H1 (cell line): ENCODE measurements around the gene PSD2. TPM values are rescaled to one million over a fixed set of nuclear protein-coding genes. Genes with fewer than 3 reads are reported as not detected.

Source experiments
- CTCF ChIA-PET: fragments of 300-600 bp; sonication (Branson Sonifier 250); formaldehyde crosslinking; loops from one replicate; lab custom pipeline; 2021; ENCODE audit not compliant: partially characterized antibody; lab: Charles Lee
- POLR2A ChIA-PET: fragments of 300-600 bp; sonication (Branson Sonifier 250); formaldehyde crosslinking; loops from one replicate; lab custom pipeline; 2021; ENCODE audit warnings: inconsistent platforms; ENCODE audit not compliant: partially characterized antibody; lab: Charles Lee
- DNase-seq, 2 experiments: peaks; one replicate each; pipeline versions ENCODE4 v3.0.0 to v3.0.0-alpha.2; 2010 to 2022; ENCODE audit warnings: low spot score in 2 of 2, low read depth in 1 of 2, mixed read lengths in 1 of 2
- FAIRE-seq: peaks from 2 replicates; lab custom pipeline; 2011; peaks lifted over from hg19 to GRCh38; lab: Jason Lieb, UNC
- H2AFZ ChIP-seq: 2 replicates; pipeline ENCODE4 v1.8.1; 2012; ENCODE audit warnings: low read length, inconsistent platforms
- H2AK5ac ChIP-seq: 2 replicates; pipeline ENCODE4 v1.6.1; 2013; ENCODE audit warnings: low read depth, low read length
- H2BK120ac ChIP-seq: replicated peaks from 2 replicates; pipeline ENCODE3; 2013; ENCODE audit warnings: low read depth, low read length, inconsistent platforms
- H2BK12ac ChIP-seq: 2 replicates; pipeline ENCODE4 v1.6.1; 2013; ENCODE audit warnings: low read depth, low read length
- H2BK15ac ChIP-seq: 2 replicates; pipeline ENCODE4 v1.6.1; 2013; ENCODE audit warnings: low read length
- H2BK20ac ChIP-seq: 2 replicates; pipeline ENCODE4 v1.6.1; 2013; ENCODE audit warnings: low read length
- H2BK5ac ChIP-seq: 2 replicates; pipeline ENCODE4 v1.6.1; 2013; ENCODE audit warnings: low read depth, low read length
- H3K14ac ChIP-seq: 2 replicates; pipeline ENCODE4 v1.6.1; 2013; ENCODE audit warnings: inconsistent platforms; ENCODE audit not compliant: insufficient read length
- H3K18ac ChIP-seq: 2 replicates; pipeline ENCODE4 v1.6.1; 2013; ENCODE audit warnings: low read length; ENCODE audit errors: extremely low read depth
- H3K23ac ChIP-seq: 2 replicates; pipeline ENCODE4 v1.6.1; 2013; ENCODE audit warnings: inconsistent platforms; ENCODE audit not compliant: insufficient read length
- H3K23me2 ChIP-seq: 2 replicates; pipeline ENCODE4 v1.6.1; 2013; ENCODE audit warnings: low read depth, low read length
- H3K27ac ChIP-seq: 2 replicates; pipeline ENCODE4 v1.6.1; 2011; ENCODE audit warnings: low read depth, low read length, inconsistent platforms
- H3K27me3 ChIP-seq, 4 experiments: replicated peaks in 1 of 4; 1 replicate in 1 of 4; 2 replicates in 3 of 4; pipeline versions ENCODE4 v1.6.1 to v1.8.1; 2011 to 2013; ENCODE audit warnings: low read length in 3 of 4, mild to moderate bottlenecking in 3 of 4, inconsistent platforms in 2 of 4, mixed read lengths in 2 of 4, moderate library complexity in 1 of 4; ENCODE audit not compliant: control insufficient read depth in 3 of 4, insufficient read depth in 3 of 4; ENCODE audit errors: extremely low read depth in 1 of 4
- H3K36me3 ChIP-seq, 4 experiments: 2 replicates each; pipeline versions ENCODE4 v1.6.1 to v1.8.1; 2011 to 2013; ENCODE audit warnings: mild to moderate bottlenecking in 4 of 4, low read length in 3 of 4, moderate library complexity in 2 of 4, control low read depth in 1 of 4, inconsistent platforms in 1 of 4; ENCODE audit not compliant: insufficient read depth in 4 of 4, control insufficient read depth in 2 of 4
- H3K4ac ChIP-seq: replicated peaks from 2 replicates; pipeline ENCODE3; 2013; ENCODE audit warnings: low read length, low read depth, mixed read lengths, inconsistent platforms; ENCODE audit not compliant: insufficient read length
- H3K4me1 ChIP-seq, 4 experiments: replicated peaks in 1 of 4; 1 replicate in 1 of 4; 2 replicates in 3 of 4; pipeline versions ENCODE4 v1.6.1 to v1.8.1; 2011 to 2013; ENCODE audit warnings: low read length in 3 of 4, inconsistent platforms in 2 of 4, mixed read lengths in 1 of 4; ENCODE audit not compliant: insufficient read depth in 4 of 4, control insufficient read depth in 3 of 4
- H3K4me2 ChIP-seq, 2 experiments: 2 replicates each; pipeline versions ENCODE4 v1.6.1 to v1.8.1; 2011 to 2013; ENCODE audit warnings: low read depth in 2 of 2, low read length in 2 of 2, control low read depth in 1 of 2, inconsistent platforms in 1 of 2, mild to moderate bottlenecking in 1 of 2; ENCODE audit not compliant: insufficient read depth in 1 of 2
- H3K4me3 ChIP-seq, 4 experiments: fragments of 200-600, 300-600 bp in 1 of 4; sonication (generic), shearing (Covaris generic), sonication (Bioruptor Twin) in 1 of 4; 2 replicates each; pipeline versions ENCODE4 v1.5.1 to v1.8.1; 2011 to 2016; ENCODE audit warnings: low read length in 4 of 4, low read depth in 3 of 4, control low read depth in 2 of 4, inconsistent platforms in 2 of 4, mild to moderate bottlenecking in 2 of 4, mixed read lengths in 1 of 4, moderate library complexity in 1 of 4; ENCODE audit not compliant: insufficient read depth in 2 of 4; ENCODE audit errors: extremely low read depth in 1 of 4
- H3K56ac ChIP-seq: replicated peaks from 2 replicates; pipeline ENCODE3; 2013; ENCODE audit warnings: low read depth, mild to moderate bottlenecking, mixed read lengths, low read length, inconsistent platforms; ENCODE audit not compliant: insufficient read length
- H3K79me1 ChIP-seq: 2 replicates; pipeline ENCODE4 v1.6.1; 2013; ENCODE audit warnings: low read depth, low read length, control low read depth
- H3K79me2 ChIP-seq, 2 experiments: 2 replicates each; pipeline versions ENCODE4 v1.6.1 to v1.8.1; 2012 to 2013; ENCODE audit warnings: low read length in 2 of 2, mild to moderate bottlenecking in 2 of 2, inconsistent platforms in 1 of 2; ENCODE audit not compliant: insufficient read depth in 2 of 2, control insufficient read depth in 1 of 2
- H3K9ac ChIP-seq, 4 experiments: replicated peaks in 1 of 4; 1 replicate in 1 of 4; 2 replicates in 3 of 4; pipeline versions ENCODE4 v1.6.1 to v1.8.1; 2011 to 2013; ENCODE audit warnings: low read depth in 3 of 4, low read length in 3 of 4, control low read depth in 2 of 4, mild to moderate bottlenecking in 2 of 4, moderate library complexity in 2 of 4, inconsistent platforms in 1 of 4; ENCODE audit errors: extremely low read depth in 1 of 4
- H3K9me3 ChIP-seq, 2 experiments: 2 replicates each; pipeline versions ENCODE4 v1.6.1 to v1.8.1; 2012 to 2013; ENCODE audit warnings: mild to moderate bottlenecking in 2 of 2, moderate library complexity in 2 of 2, control low read depth in 1 of 2, inconsistent platforms in 1 of 2, low read depth in 1 of 2, low read length in 1 of 2, mixed read lengths in 1 of 2; ENCODE audit not compliant: insufficient read depth in 2 of 2
- H4K20me1 ChIP-seq, 2 experiments: replicated peaks in 1 of 2; 2 replicates each; pipeline versions ENCODE3 to v1.8.1; 2011 to 2013; ENCODE audit warnings: inconsistent platforms in 2 of 2, low read length in 2 of 2, mild to moderate bottlenecking in 1 of 2; ENCODE audit not compliant: insufficient read depth in 2 of 2, control insufficient read depth in 1 of 2
- H4K5ac ChIP-seq: 2 replicates; pipeline ENCODE4 v1.6.1; 2013; ENCODE audit warnings: low read length, low read depth, mixed read lengths, inconsistent platforms; ENCODE audit not compliant: insufficient read length
- H4K8ac ChIP-seq: 2 replicates; pipeline ENCODE4 v1.8.0; 2013; ENCODE audit warnings: mild to moderate bottlenecking, moderate library complexity, low read length, inconsistent platforms; ENCODE audit not compliant: insufficient read depth; ENCODE audit errors: extremely low read depth
- H4K91ac ChIP-seq: replicated peaks from 2 replicates; pipeline ENCODE3; 2013; ENCODE audit warnings: low read length, mixed read lengths, inconsistent platforms; ENCODE audit not compliant: insufficient read length
- BACH1 ChIP-seq: IDR thresholded peaks from 2 replicates; pipeline ENCODE4 v1.6.1; 2012; ENCODE audit warnings: low read length, improper control_type of control experiment
- BRCA1 ChIP-seq: IDR thresholded peaks from 2 replicates; pipeline ENCODE4 v1.6.1; 2012; ENCODE audit warnings: low read depth, low read length, improper control_type of control experiment
- GABPA ChIP-seq: IDR thresholded peaks from 2 replicates; pipeline ENCODE4 v1.6.1; 2011; ENCODE audit warnings: mild to moderate bottlenecking, low read length, moderate library complexity, borderline replicate concordance; ENCODE audit not compliant: insufficient read depth
- WGBS, 2 experiments: shearing (Covaris generic) in 1 of 2; methylation state at CpG; one replicate each; pipeline versions ENCODE4 v1.1.6 to v1.1.7; 2013 to 2015; ENCODE audit warnings: low lambda C conversion rate in 2 of 2, mixed read lengths in 2 of 2, inconsistent platforms in 1 of 2, low coverage in 1 of 2, missing lambda C conversion rate in 1 of 2; ENCODE audit not compliant: insufficient replicate concordance in 2 of 2, insufficient coverage in 1 of 2, insufficient read length in 1 of 2; ENCODE audit errors: extremely low coverage in 1 of 2, missing lambda C conversion rate in 1 of 2; 5-methylcytosine and 5-hydroxymethylcytosine counted together
- polyA plus RNA-seq, 7 experiments: library from polyadenylated mRNA; depleted of rRNA in 3 of 7; stranded (reverse) in 5 of 7; unstranded in 2 of 7; fragments of >200 nt in 5 of 7; fragments of 200-250 nt in 2 of 7; gene quantifications; 1 replicate in 5 of 7; 2 replicates in 1 of 7; 4 replicates in 1 of 7; pipeline versions ENCODE4 v1.2.1 to v1.2.3, GENCODE V29; 2011 to 2013; ENCODE audit warnings: missing spikeins in 2 of 7, mixed read lengths in 2 of 7
- total RNA-seq: library from RNA; stranded (reverse); fragmentation: NEBNext Ultra II Directional; extraction: Animal tissue kit (Norgen Biotek cat#: 25700); gene quantifications from 2 replicates; pipeline ENCODE4 v1.2.1, GENCODE V29; 2021

Gene PSD2
- total and polyA plus RNA-seq, 2 of the 8 experiments (the other 6 are each of a cell fraction or from before 2014, with no cell fraction given) = 0.06 to 0.14 TPM

DNA sequence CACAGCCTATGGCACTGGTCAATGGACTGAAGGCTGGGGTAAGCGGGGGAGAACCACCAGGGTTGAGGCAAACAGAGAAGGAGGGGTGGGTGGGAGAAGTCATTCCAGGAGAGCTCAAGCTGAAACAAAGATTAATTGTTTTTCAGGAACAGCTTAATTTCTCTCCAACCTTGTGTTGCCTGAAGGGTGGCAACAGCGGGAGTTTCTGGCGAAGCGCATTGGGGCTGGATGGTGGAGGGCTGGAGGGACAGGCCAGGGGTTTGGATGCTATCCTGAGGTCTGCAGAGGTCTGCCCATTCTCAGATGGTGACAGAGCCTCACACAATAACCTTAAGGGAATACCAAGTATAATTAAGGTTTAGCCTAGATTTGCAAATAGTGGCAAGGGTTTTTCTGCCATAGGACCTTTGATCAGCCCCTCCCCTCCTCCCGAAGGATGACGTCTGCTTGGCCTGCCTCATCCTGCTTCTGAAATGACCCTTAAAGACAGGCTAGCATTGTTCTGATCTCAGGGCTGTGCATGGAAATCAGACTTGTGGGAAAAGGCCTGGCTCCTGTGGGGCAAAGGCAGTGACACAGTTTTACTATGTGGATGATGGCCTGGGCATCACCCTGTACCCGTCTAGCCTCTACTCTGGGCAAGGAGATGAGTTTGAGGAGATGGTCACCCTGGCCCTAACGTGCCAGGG is 32.7 kb downstream of the PSD2 start:
- ChIA-PET POLR2A (no interaction called here), CTCF (no interaction called here)
- WGBS, 2 experiments = 83% methylated on average over 8 of the region's 8 CpGs; no CpG with 5 or more reads in 1 of the 2 experiments
- no peak overlapping the region for H3K14ac ChIP-seq
- no peak overlapping the region for H3K27ac ChIP-seq
- peaks cover 0 to 2% (median 0%) of the 10 kb centered on the region in 4 experiments; a peak in 4 of 7 replicates for H3K27me3 ChIP-seq
- no peak overlapping the region for H3K4me3 ChIP-seq
- H4K20me1 ChIP-seq = no peaks in the 10 kb centered on the region
- H2BK5ac ChIP-seq = no peak overlapping the region
- no peaks in the 10 kb centered on the region for H3K4me1 ChIP-seq
- no peak overlapping the region for H3K4me2 ChIP-seq
- no peaks in the 10 kb centered on the region for H3K9me3 ChIP-seq
- no peak overlapping the region for H4K5ac ChIP-seq
- no peak overlapping the region for H2BK20ac ChIP-seq
- H3K79me1 ChIP-seq = no peaks in the 10 kb centered on the region
- H2BK15ac ChIP-seq = no peak overlapping the region
- no peak overlapping the region for H3K56ac ChIP-seq
- H4K8ac ChIP-seq = no peak overlapping the region
- no peak overlapping the region for H3K23ac ChIP-seq
- H3K36me3 ChIP-seq = no peaks in the 10 kb centered on the region
- H2AK5ac ChIP-seq = no peak overlapping the region
- H3K9ac ChIP-seq = no peak overlapping the region
- H4K91ac ChIP-seq = no peak overlapping the region
- no peak overlapping the region for H2AFZ ChIP-seq
- no peaks in the 10 kb centered on the region for H3K23me2 ChIP-seq
- no peak overlapping the region for H3K4ac ChIP-seq
- H3K18ac ChIP-seq = no peak overlapping the region
- H2BK12ac ChIP-seq = no peak overlapping the region
- no peaks in the 10 kb centered on the region for H3K79me2 ChIP-seq
- DNase-seq (no peak), FAIRE-seq (no peak)
- no peak overlapping the region for H2BK120ac ChIP-seq
- TF ChIP-seq BACH1 (no peak), GABPA (no peak), BRCA1 (no peak)
